IMR-90 (cell line): ENCODE data around the gene FUCA2. TPM values are rescaled to one million over a fixed set of nuclear protein-coding genes. Genes with fewer than 3 reads are reported as not detected.

Source experiments
- ATAC-seq: fragments of 200-7000 bp; cut with Tn5 transposase; 2 replicates; pipeline ENCODE4 v1.9.1; 2020; ENCODE audit warnings: low read depth, mild to moderate bottlenecking, moderate library complexity
- BruUV-seq: library from RNA; stranded (reverse); fragments of 400-500 nt; replicated peaks from 2 replicates; lab custom pipeline; 2021; lab: Mats Ljungman, UMichigan
- CTCF ChIA-PET: fragments of 300-600 bp; formaldehyde crosslinking; extraction: SDS; loops from one replicate; lab custom pipeline; 2021; ENCODE audit warnings: antibody characterized with exemption; lab: Yijun Ruan, JAX
- POLR2A ChIA-PET: fragments of 300-600 bp; sonication (Branson Sonifier 250); formaldehyde crosslinking; loops from one replicate; lab custom pipeline; 2022; ENCODE audit warnings: antibody characterized with exemption; ENCODE audit not compliant: unreplicated experiment; lab: Charles Lee
- DNase-seq: peaks from one replicate; pipeline ENCODE4 v3.0.0; 2013
- H2AFZ ChIP-seq: replicated peaks from 2 replicates; pipeline ENCODE3; 2013; ENCODE audit warnings: low read length, mild to moderate bottlenecking; ENCODE audit not compliant: poor library complexity
- H2AK5ac ChIP-seq: 2 replicates; pipeline ENCODE4 v1.6.1; 2013; ENCODE audit warnings: low read depth, low read length, inconsistent platforms
- H2AK9ac ChIP-seq: replicated peaks from 2 replicates; pipeline ENCODE3; 2013; ENCODE audit warnings: mild to moderate bottlenecking, low read depth, low read length, moderate library complexity; ENCODE audit not compliant: poor library complexity
- H2BK120ac ChIP-seq: 2 replicates; pipeline ENCODE4 v1.6.1; 2013; ENCODE audit warnings: low read depth, low read length, inconsistent platforms
- H2BK15ac ChIP-seq: 3 replicates; pipeline ENCODE4 v1.6.1; 2013; ENCODE audit warnings: low read depth, low read length, inconsistent platforms
- H2BK20ac ChIP-seq: 2 replicates; pipeline ENCODE4 v1.6.1; 2013; ENCODE audit warnings: low read depth, mild to moderate bottlenecking, inconsistent platforms, low read length, moderate library complexity
- H2BK5ac ChIP-seq: 2 replicates; pipeline ENCODE4 v1.6.1; 2013; ENCODE audit warnings: mild to moderate bottlenecking, low read depth, low read length, inconsistent platforms; ENCODE audit not compliant: poor library complexity, severe bottlenecking
- H3K14ac ChIP-seq: replicated peaks from 2 replicates; pipeline ENCODE4 v1.6.1; 2013; ENCODE audit warnings: low read depth, low read length, inconsistent platforms
- H3K18ac ChIP-seq: 2 replicates; pipeline ENCODE4 v1.6.1; 2013; ENCODE audit warnings: low read depth, low read length, control low read depth
- H3K23ac ChIP-seq: 2 replicates; pipeline ENCODE4 v1.6.1; 2013; ENCODE audit warnings: low read depth, low read length, inconsistent platforms
- H3K27ac ChIP-seq: 2 replicates; pipeline ENCODE4 v1.5.1; 2013; ENCODE audit warnings: mild to moderate bottlenecking, control low read depth, low read length; ENCODE audit not compliant: insufficient read depth
- H3K27me3 ChIP-seq: 2 replicates; pipeline ENCODE4 v1.6.1; 2013; ENCODE audit warnings: low read length; ENCODE audit not compliant: control insufficient read depth, insufficient read depth
- H3K36me3 ChIP-seq: 2 replicates; pipeline ENCODE4 v1.6.1; 2013; ENCODE audit warnings: low read length, mixed read lengths; ENCODE audit not compliant: control insufficient read depth, insufficient read depth
- H3K4ac ChIP-seq: 2 replicates; pipeline ENCODE4 v1.6.1; 2013; ENCODE audit warnings: low read depth, low read length, inconsistent platforms
- H3K4me1 ChIP-seq: 2 replicates; pipeline ENCODE4 v1.6.1; 2013; ENCODE audit warnings: low read length, mixed read lengths; ENCODE audit not compliant: control insufficient read depth, insufficient read depth
- H3K4me2 ChIP-seq: 2 replicates; pipeline ENCODE4 v1.6.1; 2013; ENCODE audit warnings: low read depth, mild to moderate bottlenecking, control low read depth, low read length, moderate library complexity
- H3K4me3 ChIP-seq: 2 replicates; pipeline ENCODE4 v1.5.1; 2013; ENCODE audit warnings: low read depth, mild to moderate bottlenecking, control low read depth, low read length, moderate library complexity; ENCODE audit not compliant: insufficient read depth
- H3K56ac ChIP-seq: 2 replicates; pipeline ENCODE4 v1.6.1; 2013; ENCODE audit warnings: low read length, inconsistent platforms; ENCODE audit not compliant: insufficient read depth; ENCODE audit errors: extremely low read depth
- H3K79me1 ChIP-seq, 2 experiments: 2 replicates each; pipeline ENCODE4 v1.6.1; 2013; ENCODE audit warnings: low read length in 2 of 2, inconsistent platforms in 1 of 2, low read depth in 1 of 2
- H3K9ac ChIP-seq: 2 replicates; pipeline ENCODE4 v1.6.1; 2013; ENCODE audit warnings: low read depth, low read length, control low read depth
- H3K9me1 ChIP-seq: 2 replicates; pipeline ENCODE4 v1.6.1; 2013; ENCODE audit warnings: low read length, inconsistent platforms; ENCODE audit not compliant: insufficient read depth
- H3K9me3 ChIP-seq: 2 replicates; pipeline ENCODE4 v1.6.1; 2013; ENCODE audit warnings: low read length; ENCODE audit not compliant: control insufficient read depth, insufficient read depth
- H4K20me1 ChIP-seq: 2 replicates; pipeline ENCODE4 v1.6.1; 2013; ENCODE audit warnings: low read length, inconsistent platforms; ENCODE audit not compliant: insufficient read depth
- H4K5ac ChIP-seq: 2 replicates; pipeline ENCODE4 v1.6.1; 2013; ENCODE audit warnings: mild to moderate bottlenecking, low read depth, low read length, control low read depth
- H4K8ac ChIP-seq, 2 experiments: 2 replicates each; pipeline ENCODE4 v1.6.1; 2013; ENCODE audit warnings: low read depth in 2 of 2, low read length in 2 of 2, control low read depth in 1 of 2, inconsistent platforms in 1 of 2
- H4K91ac ChIP-seq: 2 replicates; pipeline ENCODE4 v1.6.1; 2013; ENCODE audit warnings: low read depth, low read length, inconsistent platforms; ENCODE audit not compliant: insufficient read depth
- BHLHE40 ChIP-seq: fragments of 150-350 bp; IDR thresholded peaks from 2 replicates; pipeline ENCODE4 v1.6.1; 2016; ENCODE audit warnings: mild to moderate bottlenecking, low read depth, low read length
- CEBPB ChIP-seq: IDR thresholded peaks from 2 replicates; pipeline ENCODE4 v1.6.1; 2012; ENCODE audit warnings: low read depth, low read length, improper control_type of control experiment
- CHD1 ChIP-seq: IDR thresholded peaks from 2 replicates; pipeline ENCODE4 v1.6.1; 2012; ENCODE audit warnings: low read depth, low read length, improper control_type of control experiment
- FOS ChIP-seq: fragments of 150-350 bp; IDR thresholded peaks from 2 replicates; pipeline ENCODE4 v1.6.1; 2016; ENCODE audit warnings: low read depth, low read length
- MAFK ChIP-seq: IDR thresholded peaks from 2 replicates; pipeline ENCODE4 v1.6.1; 2012; ENCODE audit warnings: low read depth, low read length, improper control_type of control experiment
- RFX5 ChIP-seq: IDR thresholded peaks from 2 replicates; pipeline ENCODE4 v1.8.0; 2012; ENCODE audit warnings: low read depth, mild to moderate bottlenecking, low read length, moderate library complexity
- SMC3 ChIP-seq: fragments of 150-350 bp; IDR thresholded peaks from 2 replicates; pipeline ENCODE4 v1.6.1; 2016; ENCODE audit warnings: low read depth, mild to moderate bottlenecking, antibody characterized with exemption, low read length, moderate library complexity
- WGBS, 2 experiments: methylation state at CpG; one replicate each; pipeline versions ENCODE4 v1.1.5 to v1.1.7; 2013; ENCODE audit warnings: missing lambda C conversion rate in 2 of 2; ENCODE audit not compliant: insufficient read length in 1 of 2; ENCODE audit errors: extremely low coverage in 2 of 2; 5-methylcytosine and 5-hydroxymethylcytosine counted together
- dilution Hi-C: fragments of 300-500 bp; cut with HindIII; formaldehyde crosslinking; loops from one replicate; pipeline ENCODE4 v1.14.3; 2018; ENCODE audit warnings: low sequenced_read_pairs; ENCODE audit not compliant: unreplicated experiment
- in situ Hi-C: fragments of 300-500 bp; cut with MboI; formaldehyde crosslinking; loops from 3 replicates; pipeline ENCODE4 v1.14.3; 2019; ENCODE audit warnings: low sequenced_read_pairs, inconsistent platforms, mixed read lengths
- intact Hi-C: fragments of 100-400 bp; cut with micrococcal nuclease; formaldehyde crosslinking; loops from 2 replicates; pipeline ENCODE4 v1.10.0; 2022
- polyA plus RNA-seq, 3 experiments: library from polyadenylated mRNA; depleted of rRNA; stranded (reverse); fragments of >200 nt; gene quantifications; 2 replicates each; pipeline ENCODE4 v1.2.3, GENCODE V29; 2012; ENCODE audit warnings: low replicate concordance in 1 of 3
- total RNA-seq: library from RNA; depleted of rRNA; stranded (reverse); fragments of >200 nt; gene quantifications from 2 replicates; pipeline ENCODE4 v1.2.3, GENCODE V29; 2012
- TF ChIP-seq, protein P1 (sequence below): fragments of 150-350 bp; IDR thresholded peaks from 2 replicates; pipeline ENCODE4 v1.6.1; 2017; ENCODE audit warnings: mild to moderate bottlenecking, antibody characterized with exemption, low read length, low read depth
- TF ChIP-seq, protein P2 (sequence below): conservative IDR thresholded peaks from 2 replicates; pipeline ENCODE4 v1.5.1; 2012; ENCODE audit warnings: mild to moderate bottlenecking, low read depth, low read length, improper control_type of control experiment

The FUCA2 gene
- total and polyA plus RNA-seq, 2 of the 4 experiments (the other 2 are of a cell fraction), result 44.1 to 47.4 TPM

DNA sequence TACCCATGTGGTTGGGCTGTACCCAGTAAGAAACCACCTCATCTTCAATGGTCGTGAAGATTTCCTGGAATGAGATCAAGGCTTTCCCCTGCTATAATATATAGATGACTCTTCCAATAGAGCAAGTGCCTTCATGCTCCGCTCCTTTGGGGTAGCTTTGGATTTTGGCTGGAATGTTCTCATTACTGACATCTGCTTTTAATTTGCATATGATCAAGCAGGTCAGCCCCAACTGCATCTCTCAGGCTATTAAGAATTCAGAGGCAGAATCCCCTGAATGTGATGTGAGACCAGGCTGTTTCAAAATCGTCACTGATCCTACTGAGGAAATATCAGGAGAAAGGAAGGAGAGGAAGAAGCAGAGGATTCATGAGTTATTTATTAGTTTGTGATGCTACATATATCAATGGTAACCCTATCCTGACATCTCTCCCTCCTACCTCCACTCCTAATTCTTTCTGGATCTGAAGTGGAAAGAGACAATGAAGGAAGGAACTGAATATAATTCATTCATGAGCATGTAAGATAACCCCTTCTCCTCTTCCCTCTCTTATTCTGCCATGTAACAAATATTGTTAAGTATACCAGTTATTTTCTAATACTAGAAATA is 47.6 kb upstream of the FUCA2 start:
- Histone ChIP-seq H3K56ac (no peak overlapping the region), H2AK5ac (no peak overlapping the region), H3K36me3 (no peaks in the 10 kb centered on the region), H2BK15ac (no peak overlapping the region; the same call in 2 of the 3 replicates), H3K27ac (no peak overlapping the region), H4K5ac (no peak overlapping the region), H4K91ac (no peak overlapping the region), H3K14ac (no peak overlapping the region), H3K23ac (no peak overlapping the region), H4K8ac (no peak overlapping the region), H2BK20ac (no peak overlapping the region), H2BK120ac (no peak overlapping the region), H3K4me3 (no peak overlapping the region), H3K18ac (no peak overlapping the region), H3K4me1 (no peaks in the 10 kb centered on the region; the same call in 1 of the 2 replicates), H3K4me2 (no peak overlapping the region), H3K4ac (no peak overlapping the region), H3K9ac (no peak overlapping the region), H3K9me1 (peaks cover 5% of the 10 kb centered on the region; the same call in 1 of the 2 replicates), H2AFZ (no peak overlapping the region), H2BK5ac (no peak overlapping the region), H4K20me1 (no peaks in the 10 kb centered on the region), H3K27me3 (no peaks in the 10 kb centered on the region), H2AK9ac (no peak overlapping the region), H3K9me3 (no peaks in the 10 kb centered on the region), H3K79me1 (peaks cover 6 to 20% of the 10 kb centered on the region in 2 experiments; a peak in 3 of 4 replicates)
- WGBS, 2 experiments, result no CpG with 5 or more reads among the region's 3 CpGs
- ATAC-seq (no peak), DNase-seq (no peak)
- dilution Hi-C loops, result no loop called here
- in situ Hi-C loops, result no loop called here
- intact Hi-C loops, result loop anchor here (5.0 kb wide), 1 partner anchor 107 kb away; the partner anchor contains the start of genes ADAT2 and PEX3
- CTCF ChIA-PET, result interaction anchor here (1.1 kb wide), 1 partner anchor 23 kb away, joined by 3 read pairs; no protein-coding TSS in a partner anchor
- POLR2A ChIA-PET, result no interaction called here
- no TSS peak for BruUV-seq
- TF ChIP-seq SMC3, result no peak
- no peak for TF ChIP-seq CEBPB
- TF ChIP-seq CHD1, result no peak
- TF ChIP-seq, protein P1, sequence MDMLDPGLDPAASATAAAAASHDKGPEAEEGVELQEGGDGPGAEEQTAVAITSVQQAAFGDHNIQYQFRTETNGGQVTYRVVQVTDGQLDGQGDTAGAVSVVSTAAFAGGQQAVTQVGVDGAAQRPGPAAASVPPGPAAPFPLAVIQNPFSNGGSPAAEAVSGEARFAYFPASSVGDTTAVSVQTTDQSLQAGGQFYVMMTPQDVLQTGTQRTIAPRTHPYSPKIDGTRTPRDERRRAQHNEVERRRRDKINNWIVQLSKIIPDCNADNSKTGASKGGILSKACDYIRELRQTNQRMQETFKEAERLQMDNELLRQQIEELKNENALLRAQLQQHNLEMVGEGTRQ, result no peak
- TF ChIP-seq MAFK, result no peak
- TF ChIP-seq, protein P2, sequence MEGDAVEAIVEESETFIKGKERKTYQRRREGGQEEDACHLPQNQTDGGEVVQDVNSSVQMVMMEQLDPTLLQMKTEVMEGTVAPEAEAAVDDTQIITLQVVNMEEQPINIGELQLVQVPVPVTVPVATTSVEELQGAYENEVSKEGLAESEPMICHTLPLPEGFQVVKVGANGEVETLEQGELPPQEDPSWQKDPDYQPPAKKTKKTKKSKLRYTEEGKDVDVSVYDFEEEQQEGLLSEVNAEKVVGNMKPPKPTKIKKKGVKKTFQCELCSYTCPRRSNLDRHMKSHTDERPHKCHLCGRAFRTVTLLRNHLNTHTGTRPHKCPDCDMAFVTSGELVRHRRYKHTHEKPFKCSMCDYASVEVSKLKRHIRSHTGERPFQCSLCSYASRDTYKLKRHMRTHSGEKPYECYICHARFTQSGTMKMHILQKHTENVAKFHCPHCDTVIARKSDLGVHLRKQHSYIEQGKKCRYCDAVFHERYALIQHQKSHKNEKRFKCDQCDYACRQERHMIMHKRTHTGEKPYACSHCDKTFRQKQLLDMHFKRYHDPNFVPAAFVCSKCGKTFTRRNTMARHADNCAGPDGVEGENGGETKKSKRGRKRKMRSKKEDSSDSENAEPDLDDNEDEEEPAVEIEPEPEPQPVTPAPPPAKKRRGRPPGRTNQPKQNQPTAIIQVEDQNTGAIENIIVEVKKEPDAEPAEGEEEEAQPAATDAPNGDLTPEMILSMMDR, result no peak
- TF ChIP-seq RFX5, result no peak
- no peak for TF ChIP-seq FOS
- TF ChIP-seq BHLHE40, result no peak
